HPDE6-E6E7 (cell line): ENCODE measurements around the gene BRD4.

Source experiments
- DNase-seq: peaks from one replicate; pipeline ENCODE4 v3.0.0; 2011; ENCODE audit warnings: missing footprints; ENCODE audit errors: extremely low spot score

BRD4 gene

DNA sequence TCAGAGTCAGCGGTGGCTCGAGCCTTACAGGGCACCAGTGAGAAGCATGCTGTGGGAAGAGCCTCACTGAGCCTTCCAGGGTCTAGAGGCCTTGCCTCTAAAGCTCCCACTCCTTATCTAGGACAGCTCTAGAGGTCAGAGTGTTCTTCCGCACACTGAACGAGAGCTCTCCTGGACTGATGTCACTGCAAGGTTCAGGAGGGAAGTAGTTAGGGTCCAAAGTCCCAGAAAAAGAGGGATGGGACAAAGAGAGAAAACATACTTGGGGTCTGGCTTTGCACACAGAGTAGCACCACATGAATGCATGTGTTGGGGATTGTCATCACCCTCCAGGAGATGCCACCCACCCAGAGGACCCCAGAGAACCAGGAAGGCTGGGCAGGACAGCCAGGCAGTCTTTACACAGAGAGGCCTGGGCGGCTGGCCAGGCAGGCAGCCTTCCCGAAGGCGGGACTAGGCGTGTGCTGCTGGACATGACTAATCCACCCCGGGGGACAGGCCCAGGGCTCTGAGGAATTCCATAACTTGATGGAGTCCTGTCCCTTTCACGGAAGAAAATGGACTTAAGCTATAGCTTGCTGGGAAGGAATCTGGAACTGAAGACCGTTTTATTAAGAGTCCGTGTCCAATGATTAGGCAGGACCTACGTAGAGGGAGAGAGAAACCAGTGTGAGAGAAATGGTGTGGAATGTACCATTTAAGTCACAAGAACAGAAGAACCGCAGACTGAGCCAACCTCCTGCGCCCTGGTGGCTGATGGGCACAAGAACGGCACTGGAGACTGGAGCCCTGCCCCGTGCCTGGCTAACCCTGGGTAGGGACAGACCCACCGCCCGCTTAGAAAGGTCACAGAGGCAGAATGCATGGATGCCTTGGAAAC, 83.5 kb downstream of the BRD4 start:
- peak; percentile 58 for DNase-seq

DNA sequence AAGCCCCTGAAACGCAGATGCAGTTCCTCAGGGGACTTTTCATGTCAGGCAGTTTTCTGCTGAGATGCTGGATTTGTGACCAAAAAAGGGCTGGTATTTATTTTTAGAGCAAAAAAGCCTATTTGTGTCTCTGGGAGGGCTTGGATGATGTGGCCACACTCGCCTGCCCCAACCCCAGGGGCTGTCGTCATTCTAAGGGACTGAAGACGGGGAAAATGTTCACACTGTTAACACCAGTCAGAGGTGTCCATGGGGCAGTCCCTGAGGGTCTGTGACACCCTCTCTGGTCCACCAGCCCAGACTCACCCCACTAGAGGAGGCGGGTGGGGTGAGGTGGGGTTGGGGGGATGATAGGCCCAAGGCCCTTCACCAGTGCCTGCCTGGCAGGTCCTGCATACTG, 84.2 kb downstream of the BRD4 start:
- no peak for DNase-seq

DNA sequence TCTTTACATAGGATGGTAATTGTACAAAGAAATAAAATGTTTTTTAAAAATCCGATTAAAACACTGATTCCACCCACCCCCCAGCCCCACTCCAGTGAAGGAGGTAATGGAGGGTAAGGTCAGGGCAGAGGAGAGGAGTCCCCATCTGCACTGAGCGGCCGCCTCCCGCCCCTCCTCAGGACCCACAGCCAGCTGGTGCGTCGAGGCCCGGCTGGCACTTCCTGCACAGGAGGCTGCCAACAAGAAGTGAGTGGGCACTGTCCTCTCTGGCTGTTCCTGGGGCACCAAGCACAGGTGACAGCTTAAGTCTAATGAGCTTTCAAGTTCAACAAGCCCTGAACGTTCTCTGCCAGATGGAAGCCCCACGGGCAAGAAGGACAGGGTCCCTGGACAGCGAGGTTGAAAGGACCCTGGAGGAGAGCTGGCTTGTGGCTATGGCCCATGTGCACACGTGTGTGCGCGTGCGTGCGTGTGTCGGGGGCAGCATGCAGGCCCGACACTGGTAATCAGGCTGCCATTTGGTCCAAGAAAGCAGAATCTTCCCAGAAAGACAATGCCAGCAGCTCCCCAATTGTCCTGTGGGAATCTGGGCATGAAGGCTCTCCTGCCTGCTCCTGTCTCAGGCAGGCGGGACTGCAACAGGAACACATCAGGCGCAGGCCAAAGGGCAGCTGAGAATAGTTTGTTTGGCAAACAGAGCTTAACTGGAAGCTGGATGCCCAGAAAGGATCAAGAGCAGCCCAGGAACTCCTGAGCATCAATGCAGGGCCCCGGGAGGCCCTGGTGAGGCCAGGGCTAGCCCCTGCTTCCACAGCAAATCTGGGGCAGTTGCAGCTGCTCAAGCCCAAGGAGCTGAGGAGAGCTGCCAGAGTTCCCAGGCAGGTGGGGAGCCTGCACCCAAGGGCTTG, 85.0 kb downstream of the BRD4 start:
- DNase-seq, result no peak

DNA sequence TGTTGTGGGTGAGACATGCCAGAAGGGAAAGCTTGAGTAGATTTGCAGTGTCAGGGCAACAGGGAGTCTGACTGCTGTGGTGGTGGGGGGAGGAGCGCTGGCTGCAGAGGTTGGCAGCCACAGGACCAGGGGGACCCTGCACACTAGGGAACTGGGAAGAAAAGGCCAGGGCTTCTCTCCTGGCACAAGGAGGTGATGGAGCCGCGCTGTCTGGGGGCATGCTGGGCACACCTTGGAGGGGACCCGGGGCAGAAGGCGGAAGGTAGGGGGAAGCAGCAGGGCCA, 86.2 kb downstream of the BRD4 start:
- no peak for DNase-seq

DNA sequence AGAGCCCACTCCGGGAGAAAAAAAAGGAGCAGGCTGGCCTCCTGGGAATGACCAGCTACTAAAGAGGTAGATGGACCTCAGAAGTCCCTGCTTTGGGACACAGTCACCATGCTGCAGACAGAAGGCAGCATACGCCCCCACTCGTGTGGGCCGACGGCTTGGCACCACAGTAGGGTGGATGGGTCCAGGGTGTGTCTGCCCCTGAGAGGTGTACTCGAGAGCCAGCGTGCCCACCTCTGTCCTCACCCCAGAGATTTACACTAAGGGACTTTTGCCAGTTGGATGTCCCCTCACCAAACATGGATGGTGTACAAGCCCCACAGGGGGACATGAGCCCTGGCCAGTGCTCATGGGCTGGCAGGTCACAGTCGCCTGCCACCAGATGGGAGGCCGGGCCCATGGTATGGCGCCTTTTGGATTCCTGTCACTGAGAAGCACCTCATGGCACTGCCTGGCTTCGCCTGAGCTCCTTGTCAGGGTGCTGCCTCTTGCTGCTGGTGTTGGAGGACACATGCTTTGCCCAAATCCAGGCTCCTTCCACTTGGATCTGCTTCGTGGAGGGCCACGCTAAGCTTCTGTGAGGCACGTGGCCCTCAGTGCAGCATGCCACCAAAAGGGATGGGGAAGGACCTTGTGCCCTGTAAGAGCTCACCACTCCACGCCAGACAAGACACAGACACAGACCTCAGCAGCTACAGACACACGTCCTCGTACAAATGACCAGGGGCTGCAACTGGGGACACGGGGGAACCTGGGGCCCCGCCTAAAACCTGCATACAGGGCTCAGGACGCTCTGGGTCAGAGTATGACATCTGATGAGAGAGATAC, 86.8 kb downstream of the BRD4 start:
- DNase-seq, result no peak

DNA sequence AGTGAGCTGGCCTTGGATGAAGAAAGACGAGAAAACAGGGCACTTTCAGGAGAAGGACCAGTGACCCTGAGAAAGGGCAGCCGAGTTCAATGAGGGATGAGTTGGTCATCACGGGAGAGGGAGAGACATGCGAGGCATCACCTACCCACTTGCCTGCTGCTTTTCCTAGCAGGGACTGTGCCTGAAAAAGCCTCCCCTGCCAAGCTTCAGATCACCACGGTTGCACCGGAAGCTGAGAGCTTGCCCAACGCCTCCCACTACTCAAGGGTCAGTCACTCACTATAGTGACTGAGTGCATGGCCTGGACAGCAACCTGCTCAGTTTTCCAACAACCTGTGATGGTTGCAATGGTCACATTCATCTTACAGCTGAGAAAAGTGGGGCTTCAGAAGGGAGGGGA, 87.5 kb downstream of the BRD4 start:
- no peak for DNase-seq

DNA sequence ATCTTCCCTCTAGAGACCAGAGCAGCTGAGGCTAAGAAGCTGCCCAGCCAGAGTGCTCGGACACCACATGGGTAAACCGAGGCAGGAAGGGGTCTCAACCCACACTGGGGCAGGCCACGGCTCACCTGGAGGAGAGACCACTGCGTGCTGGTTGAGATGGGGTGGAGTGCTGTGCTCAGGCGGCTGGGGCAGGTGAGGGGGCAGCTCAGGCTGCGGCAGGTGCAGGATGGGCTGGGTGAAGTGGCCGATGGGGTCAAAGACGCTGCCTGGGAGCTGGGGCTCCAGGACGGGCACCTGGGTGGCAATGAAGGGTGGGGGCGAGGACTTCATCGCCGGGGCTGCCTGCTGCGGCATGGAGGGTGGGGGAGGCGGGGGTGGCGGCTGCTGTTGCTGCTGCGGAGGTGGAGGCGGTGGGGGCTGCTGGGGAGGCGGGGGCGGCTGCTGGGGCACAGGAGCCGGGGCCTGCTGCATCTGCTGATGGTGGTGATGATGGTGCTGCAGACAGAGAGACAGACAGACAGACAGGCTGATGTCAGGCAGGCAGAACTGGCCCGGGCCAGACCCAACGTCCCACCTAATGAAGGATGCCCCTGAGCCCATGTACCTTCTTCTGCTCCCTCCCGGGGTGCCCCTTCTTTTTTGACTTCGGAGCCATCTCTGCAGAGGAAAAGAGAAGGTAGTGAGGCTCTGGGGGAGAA, 88.1 kb downstream of the BRD4 start:
- DNase-seq, result no peak

DNA sequence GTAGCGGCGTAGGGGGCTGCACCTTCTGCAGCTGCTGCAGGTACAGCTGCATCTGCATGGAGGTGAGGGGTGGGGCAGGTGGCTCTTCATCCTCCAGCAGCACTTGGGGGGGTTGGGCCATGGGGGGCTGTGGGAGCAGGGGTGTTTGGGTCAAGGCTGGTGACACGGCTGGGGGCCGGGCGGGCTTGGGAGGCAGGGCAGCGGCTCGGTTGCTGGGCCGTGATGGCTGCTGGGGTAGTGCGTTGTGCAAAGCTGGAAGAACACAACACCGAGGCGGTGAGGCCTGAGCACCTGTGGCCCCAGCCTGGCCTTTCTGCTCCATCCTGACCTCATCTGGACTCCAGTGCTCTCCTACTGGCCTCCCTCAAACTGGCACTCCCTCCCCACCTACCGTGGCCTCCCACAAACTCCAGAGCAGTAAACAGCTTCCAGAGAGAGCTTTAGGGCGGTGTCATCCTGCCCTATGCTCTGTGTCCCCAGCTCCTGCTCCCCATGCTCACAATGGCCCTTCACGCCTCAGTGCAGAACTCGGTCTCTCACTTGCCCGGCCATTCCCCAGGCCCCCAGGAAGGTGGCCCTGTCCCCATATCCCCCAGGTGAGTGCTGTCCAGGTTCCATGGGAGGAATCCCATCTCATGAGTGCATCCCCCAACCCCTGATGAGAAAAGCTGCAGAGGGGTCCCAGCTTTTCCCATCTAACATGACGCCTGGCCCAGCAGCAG, 88.9 kb downstream of the BRD4 start:
- no peak for DNase-seq

DNA sequence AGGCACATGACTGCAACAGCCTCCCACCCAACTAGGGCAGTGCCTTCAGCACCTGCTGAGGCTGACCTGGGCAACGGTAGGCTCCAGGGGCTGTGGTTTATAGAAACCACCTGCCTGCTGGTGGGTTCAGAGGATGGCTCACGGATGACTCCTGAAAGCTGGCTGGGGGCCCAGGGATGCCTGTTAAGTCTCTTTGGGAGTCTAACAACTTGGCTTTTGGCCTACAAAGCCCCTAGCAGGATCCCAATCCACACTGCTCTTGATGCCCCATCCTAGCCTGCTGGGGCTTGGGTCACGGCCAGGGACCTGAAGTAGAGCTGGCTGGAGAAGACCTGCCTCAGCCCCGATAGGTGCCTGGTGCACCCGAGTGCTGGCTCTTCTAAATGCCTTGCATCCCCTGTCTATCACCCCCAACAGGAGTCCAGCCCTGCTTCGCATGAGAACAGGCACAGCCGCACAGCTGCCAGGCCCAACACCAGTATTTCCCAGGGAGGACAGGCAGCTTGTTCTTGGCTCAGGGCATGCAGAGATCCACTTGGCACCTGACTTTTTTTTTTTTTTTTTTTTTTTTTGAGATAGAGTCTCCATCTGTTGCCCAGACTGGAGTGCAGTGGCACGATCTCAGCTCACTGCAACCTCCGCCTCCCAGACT, 91.0 kb downstream of the BRD4 start:
- DNase-seq, result no peak

DNA sequence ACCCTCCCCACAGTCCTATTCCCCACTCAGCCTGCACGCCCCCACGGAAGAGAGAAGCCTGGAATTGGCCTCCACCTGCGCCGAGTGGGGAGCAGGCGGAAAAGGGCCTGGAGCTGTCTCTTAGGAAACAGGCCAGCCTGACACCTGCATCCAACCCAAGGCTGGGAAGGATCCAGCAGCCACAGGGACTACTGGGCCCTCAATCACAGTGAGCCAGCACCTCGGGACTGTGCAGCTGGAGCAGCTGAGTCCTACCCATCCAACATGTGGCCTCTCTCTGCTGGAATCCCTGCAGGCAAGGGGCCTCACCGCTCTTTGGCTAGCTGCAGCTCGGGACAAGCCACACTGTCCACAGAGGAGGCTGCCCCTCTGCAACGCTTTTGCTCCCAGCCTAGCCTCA, 91.8 kb downstream of the BRD4 start:
- DNase-seq, result no peak

DNA sequence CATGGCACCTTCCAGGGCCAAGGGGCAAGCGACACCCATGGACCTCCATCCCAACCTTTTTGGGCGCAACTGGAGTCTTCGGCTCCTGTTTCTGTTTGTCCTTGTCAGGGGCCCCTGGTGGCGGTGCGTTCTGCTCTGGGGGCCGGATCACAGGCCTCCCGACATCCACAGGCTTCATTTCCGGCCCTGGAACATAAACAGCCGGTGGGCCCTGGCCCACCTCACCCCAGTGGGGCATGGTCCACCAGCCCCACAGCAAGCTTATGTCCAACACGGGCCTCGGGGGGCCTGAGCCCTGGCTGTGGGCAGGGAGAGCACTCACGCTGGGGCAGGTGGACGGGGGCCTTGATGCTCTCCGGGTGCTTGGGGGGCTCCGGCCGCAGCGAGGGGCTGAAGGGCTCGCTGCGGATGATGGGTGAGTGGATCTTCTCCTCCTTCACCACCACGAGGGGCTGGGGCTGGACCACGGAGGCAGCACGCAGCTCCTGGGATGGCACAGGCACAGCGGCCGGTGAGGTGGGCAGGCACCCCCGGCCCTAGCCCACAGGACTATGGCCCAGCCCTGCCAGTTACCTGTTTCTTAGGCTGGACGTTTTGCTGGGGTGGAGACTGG, 92.9 kb downstream of the BRD4 start:
- no peak for DNase-seq

DNA sequence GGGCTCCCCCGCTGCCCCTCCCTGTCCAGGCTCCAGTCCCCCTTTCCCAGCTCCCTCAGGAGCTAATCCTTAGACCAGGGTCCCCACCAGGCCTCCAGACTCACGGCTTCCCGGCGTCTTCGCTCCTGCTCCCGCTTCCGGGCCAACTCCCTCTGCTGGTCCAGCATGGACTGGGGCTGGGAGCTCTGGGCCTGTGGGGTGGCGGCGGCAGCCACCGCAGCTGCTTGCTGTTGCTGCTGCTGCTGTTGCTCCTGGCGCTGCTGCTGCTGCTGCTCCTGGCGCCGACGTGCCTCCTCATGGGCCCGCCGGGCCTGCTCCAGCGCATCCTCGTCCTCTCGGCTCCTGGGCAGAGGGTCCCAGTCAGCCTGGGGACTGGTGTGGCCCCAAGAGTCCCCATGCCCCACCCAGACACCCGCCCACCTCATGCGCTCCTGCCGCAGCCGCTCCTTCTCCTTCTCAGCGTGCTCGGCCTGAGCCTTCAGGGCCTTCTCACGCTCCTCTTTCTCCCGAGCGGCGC, 93.6 kb downstream of the BRD4 start:
- no peak for DNase-seq

DNA sequence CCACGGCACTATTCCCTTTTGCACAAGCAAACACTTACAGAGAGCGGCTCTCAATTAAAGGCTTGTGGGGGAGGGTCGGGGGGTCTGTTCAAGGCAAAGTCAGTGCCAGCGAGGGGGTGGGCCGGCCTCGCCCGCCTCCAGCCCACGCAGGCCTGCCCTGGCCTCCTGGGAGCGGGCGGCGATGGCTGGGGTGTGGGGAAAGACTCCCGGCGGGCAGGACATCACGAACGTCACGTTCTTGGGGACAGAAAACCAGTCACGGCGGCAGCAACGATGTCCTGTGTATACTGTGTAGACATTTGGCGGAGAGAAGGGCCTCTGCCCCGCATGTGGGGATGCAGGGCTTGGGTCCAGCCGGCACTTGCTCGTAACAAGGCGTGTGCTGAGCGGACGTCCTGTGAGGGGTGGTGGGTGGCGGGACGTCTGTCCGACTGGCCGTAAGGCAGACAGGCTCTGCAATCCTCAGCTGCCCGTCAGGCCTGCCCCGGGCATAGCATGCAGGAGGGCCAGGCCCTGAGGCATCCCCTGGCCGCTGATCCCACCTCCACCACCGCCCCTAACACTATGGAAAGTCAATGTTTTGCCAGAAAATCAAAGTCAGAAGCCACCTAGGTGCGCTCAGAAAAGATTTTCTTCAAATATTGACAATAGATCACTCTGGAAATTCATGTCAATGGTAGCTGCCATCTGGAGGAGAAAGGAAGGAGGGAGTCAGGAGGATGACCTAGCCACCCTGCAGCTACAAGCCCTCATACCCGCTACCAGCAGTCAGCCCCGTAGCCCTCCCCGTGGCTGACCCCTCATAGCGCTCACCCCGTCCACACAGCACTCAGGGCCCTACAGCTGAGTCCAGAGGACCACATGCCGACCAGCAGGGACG, 94.3 kb downstream of the BRD4 start:
- DNase-seq, result no peak

DNA sequence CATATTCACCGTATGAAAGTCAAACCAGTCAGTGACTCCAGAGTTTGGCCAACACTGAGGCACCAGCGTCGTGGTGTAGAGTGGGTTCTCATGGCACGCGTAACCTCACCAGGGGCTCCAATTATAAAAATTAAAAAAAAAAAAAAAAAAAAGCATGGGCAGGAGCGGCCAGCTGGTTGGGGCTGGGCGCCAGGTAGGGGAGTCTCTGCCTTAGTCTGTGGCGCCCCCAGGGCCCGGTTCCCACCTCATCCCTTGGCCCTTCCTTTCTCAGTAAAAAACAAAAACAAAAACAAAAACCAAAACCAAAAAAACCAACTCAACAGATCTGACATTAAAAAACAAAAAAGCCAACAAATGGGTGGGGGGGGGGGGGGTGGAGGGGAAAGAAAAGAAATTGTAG, 95.5 kb downstream of the BRD4 start:
- DNase-seq, result no peak

DNA sequence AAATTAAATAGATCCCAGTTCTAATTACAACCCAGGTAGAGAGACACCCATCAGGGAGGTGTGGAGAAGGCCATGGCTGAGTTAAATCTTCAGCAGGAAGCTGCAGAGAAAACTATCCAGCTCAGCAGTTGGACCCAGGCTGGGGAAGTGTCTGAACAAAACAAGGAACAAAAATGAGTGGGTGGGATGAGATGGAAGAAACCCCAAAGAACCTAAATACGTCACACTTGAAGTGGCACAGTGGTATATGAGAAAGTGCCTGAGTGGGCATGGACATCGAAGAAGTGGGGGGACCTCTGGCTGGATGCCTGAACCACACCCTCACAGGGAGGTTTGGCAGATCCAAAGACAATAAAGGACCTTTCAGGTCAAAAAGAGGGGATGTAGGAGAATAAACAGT, 96.6 kb downstream of the BRD4 start:
- DNase-seq, result no peak

DNA sequence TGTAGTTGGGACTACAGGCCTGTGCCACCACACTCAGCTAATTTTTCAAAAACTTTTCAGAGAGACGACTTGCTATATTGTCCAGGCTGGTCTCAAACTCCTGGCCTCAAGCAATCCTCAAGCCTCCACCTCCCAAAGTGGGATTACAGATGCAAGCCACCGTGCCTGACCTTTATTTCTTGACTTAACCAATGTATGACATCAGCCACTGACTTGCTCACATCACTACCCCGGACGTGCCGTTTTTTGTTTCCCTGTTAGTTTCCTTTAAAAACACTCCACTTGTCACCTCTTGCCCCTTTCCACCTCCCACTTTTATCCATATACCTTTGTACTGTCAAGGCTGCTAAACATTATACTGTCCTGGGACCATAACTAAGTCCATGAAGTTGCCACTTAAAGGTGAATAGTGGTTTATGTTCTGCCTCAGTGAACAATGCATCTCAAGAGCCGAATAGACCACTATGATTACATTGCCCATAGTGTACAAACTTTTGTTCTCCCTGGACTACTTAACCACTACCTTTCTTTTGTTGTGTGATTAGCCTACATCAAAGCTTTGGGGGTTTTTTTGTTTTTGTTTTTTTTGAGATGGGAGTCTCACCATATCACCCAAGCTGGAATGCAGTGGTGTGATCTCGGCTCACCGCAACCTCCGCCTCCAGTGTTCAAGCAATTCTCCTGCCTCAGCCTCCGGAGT, 97.8 kb downstream of the BRD4 start:
- no peak for DNase-seq

DNA sequence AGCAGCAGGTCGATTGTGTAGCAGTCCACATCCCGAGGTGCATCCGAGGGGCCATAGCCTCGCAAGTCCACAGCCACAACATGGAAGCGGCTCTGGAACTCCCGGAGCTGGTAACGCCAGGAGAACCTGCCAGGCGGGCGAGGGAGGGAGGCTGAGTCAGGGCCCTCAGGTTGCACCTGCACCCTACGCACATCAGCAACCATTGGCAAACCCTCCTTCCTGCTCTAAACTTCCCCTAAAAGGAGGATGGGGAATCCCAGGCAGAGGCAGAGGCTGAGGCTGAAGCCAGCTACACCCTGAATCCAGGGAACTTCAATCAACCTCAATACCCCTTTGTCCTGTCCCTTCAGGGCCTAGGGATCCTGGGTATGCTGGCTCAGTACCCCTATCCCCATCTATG, 101.1 kb downstream of the BRD4 start:
- peak; percentile 42 for DNase-seq

DNA sequence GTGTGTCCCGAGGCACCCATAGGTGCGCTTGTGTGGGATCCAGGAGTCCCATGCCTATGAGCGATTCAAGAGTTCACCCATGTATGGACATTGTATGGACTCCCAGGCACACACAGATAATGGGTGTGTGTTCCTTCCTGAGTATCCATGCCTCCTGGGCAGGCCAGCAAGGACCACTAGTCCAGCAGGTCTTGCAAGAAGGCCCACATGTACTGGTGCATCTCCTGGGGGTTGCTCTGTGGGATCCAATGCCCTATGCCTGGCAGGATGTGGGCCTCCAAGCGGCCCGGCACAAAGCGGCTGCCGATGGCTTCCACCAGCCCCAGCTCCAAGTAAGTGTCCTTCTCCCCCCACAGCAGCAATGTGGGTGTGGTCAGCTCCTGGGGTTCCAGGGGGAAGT, 105.1 kb downstream of the BRD4 start:
- DNase-seq, result no peak
